GM06990 (cell line): ENCODE data around the gene MAP2K1.

Source experiments
- DNase-seq: peaks from one replicate; pipeline ENCODE4 v3.0.0-alpha.2; 2011; ENCODE audit not compliant: insufficient read length; ENCODE audit errors: extremely low read depth
- H3K27me3 ChIP-seq: replicated peaks from 2 replicates; pipeline ENCODE4 v1.6.0; 2011; ENCODE audit warnings: low read length; ENCODE audit not compliant: control insufficient read depth, insufficient read depth
- H3K36me3 ChIP-seq: 2 replicates; pipeline ENCODE4 v1.5.1; 2011; ENCODE audit warnings: low read length; ENCODE audit not compliant: control insufficient read depth, insufficient read depth
- H3K4me3 ChIP-seq: replicated peaks from 2 replicates; pipeline ENCODE4 v1.5.1; 2011; ENCODE audit warnings: low read depth, mild to moderate bottlenecking, control low read depth, low read length
- CTCF ChIP-seq: IDR thresholded peaks from 2 replicates; pipeline ENCODE4 v1.5.1; 2011; ENCODE audit warnings: low read length, control low read depth, mild to moderate bottlenecking, inconsistent platforms; ENCODE audit not compliant: insufficient read depth, poor library complexity, severe bottlenecking

The MAP2K1 gene

GRCh38 chr15:66430627-66431255, 44.0 kb downstream of the MAP2K1 start:
- TF ChIP-seq CTCF = no peak
- Histone ChIP-seq H3K36me3 (no peaks in the 10 kb centered on the region; the same call in none of the 2 replicates), H3K4me3 (no peak overlapping the region), H3K27me3 (no peaks in the 10 kb centered on the region)
- no peak for DNase-seq

DNA sequence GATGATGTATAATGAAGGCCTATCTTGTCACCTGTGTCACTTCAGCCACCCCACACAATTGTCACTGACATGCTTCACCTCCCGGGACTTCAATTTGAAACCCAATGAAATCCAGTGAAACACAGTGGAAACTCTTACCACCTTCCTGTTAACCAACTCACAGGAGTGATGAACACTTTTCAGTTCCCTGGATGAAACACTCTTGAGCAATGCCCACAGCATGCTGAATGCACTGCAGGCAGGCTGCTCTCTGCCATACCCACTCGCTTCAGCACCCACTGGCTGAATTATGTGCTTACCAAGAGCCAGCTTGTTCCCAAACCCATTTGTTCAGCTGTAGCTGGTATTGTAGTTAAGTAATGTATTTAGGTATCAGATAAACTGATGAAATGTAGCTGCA, 47.0 kb downstream of the MAP2K1 start:
- Histone ChIP-seq H3K27me3 (no peaks in the 10 kb centered on the region), H3K4me3 (no peak overlapping the region), H3K36me3 (peaks cover 13% of the 10 kb centered on the region)
- no peak for DNase-seq
- no peak for TF ChIP-seq CTCF

GRCh38 chr15:66440501-66440900, 53.8 kb downstream of the MAP2K1 start:
- H3K4me3 ChIP-seq = no peak overlapping the region
- H3K36me3 ChIP-seq = peaks cover 26% of the 10 kb centered on the region
- DNase-seq = no peak
- no peak for TF ChIP-seq CTCF
- no peaks in the 10 kb centered on the region for H3K27me3 ChIP-seq

DNA sequence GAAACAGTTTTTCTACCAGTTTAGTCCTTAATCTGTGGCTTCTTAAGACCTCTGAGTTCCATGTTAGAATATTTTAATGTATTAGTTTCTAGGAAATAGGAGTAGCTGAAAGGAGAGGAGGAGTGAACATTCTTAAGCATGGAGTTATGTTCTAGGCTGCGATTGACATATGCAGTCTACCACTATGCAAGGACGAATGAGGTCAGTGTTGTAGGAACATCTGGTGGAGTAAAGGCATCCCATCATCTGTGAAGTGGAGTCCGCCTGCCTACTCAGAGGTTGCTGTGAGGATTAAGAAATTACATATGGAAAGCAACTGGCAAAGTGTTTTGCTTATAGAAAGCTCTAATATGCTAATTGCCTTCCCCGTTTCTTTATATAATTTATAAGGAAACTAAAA, 65.7 kb downstream of the MAP2K1 start:
- no peak for TF ChIP-seq CTCF
- H3K4me3 ChIP-seq = no peak overlapping the region
- no peak for DNase-seq
- H3K36me3 ChIP-seq = peaks cover 4% of the 10 kb centered on the region
- no peaks in the 10 kb centered on the region for H3K27me3 ChIP-seq

DNA sequence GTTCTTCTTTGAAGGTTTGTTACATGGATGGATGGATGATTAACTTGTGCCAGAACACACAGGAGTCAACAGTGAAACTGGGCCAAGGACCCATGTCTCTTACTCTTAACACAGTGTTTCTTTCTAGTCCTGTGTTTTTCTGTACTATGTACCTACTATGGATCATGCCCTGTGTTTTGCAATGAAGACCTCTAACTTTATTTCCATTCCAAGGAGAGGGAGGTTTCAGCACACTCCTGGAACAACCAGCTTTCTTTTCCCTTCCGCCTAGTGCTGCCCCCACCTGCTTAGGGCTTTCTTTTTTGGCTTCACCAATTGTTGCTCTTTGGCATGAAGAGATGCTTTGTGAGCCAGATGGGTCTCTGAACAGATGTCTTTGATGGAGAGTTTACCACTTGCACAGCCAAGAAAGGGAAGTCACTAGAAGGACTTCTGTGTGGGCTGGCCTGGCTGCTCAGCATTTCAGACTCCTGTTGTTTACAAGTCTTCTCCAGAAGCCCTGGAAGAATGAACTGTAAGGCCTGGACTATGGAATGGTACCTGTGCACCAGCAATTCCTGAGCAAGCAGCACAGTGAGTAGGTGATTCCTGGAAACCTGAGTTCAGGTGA, 66.4 kb downstream of the MAP2K1 start:
- no peak for TF ChIP-seq CTCF
- Histone ChIP-seq H3K4me3 (no peak overlapping the region), H3K27me3 (no peaks in the 10 kb centered on the region), H3K36me3 (peaks cover 4% of the 10 kb centered on the region)
- no peak for DNase-seq

DNA sequence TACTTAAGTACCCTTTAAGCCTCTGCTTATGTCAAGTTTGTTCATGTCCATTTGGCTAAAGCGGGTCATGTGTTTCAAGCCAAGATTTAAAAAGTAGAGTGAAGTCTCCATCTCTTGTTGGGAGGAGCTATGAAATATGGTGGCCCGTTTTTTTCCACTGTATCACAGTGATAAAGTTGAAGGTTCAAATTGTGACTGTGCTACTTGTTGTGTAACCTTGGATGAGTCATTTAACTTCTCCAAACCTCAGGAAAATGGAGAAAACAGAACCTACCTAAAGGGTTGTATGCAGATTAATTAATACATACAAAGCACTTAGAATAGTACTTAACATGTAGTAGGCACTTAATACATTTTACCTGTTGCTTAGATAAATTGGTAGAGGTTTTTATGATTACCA, 67.4 kb downstream of the MAP2K1 start:
- TF ChIP-seq CTCF = no peak
- no peak for DNase-seq
- H3K27me3 ChIP-seq = no peaks in the 10 kb centered on the region
- peaks cover 2% of the 10 kb centered on the region for H3K36me3 ChIP-seq
- no peak overlapping the region for H3K4me3 ChIP-seq
